Suprapubic skin (tissue), 4 donors: ENCODE results near the gene IFT43. TPM values are rescaled to one million over a fixed set of nuclear protein-coding genes. Genes with fewer than 3 reads are reported as not detected.

ENCODE experiments used
- DNase-seq, 2 donors: peaks; one replicate each; pipeline ENCODE4 v3.0.0-alpha.2; 2019; ENCODE audit warnings: low spot score in 2 of 2
- H3K27ac ChIP-seq: fragments of 200-600 bp; sonication (generic); one replicate; pipeline ENCODE4 v1.5.1; 2019
- H3K27me3 ChIP-seq: fragments of 200-600 bp; sonication (generic); one replicate; pipeline ENCODE4 v1.5.1; 2019
- H3K36me3 ChIP-seq: fragments of 200-600 bp; sonication (generic); one replicate; pipeline ENCODE4 v1.5.1; 2019
- H3K4me1 ChIP-seq: fragments of 200-600 bp; sonication (generic); one replicate; pipeline ENCODE4 v1.5.1; 2019
- H3K4me3 ChIP-seq: fragments of 200-600 bp; sonication (generic); one replicate; pipeline ENCODE4 v1.5.1; 2019; ENCODE audit warnings: mild to moderate bottlenecking
- H3K9me3 ChIP-seq: fragments of 200-600 bp; sonication (generic); one replicate; pipeline ENCODE4 v1.5.1; 2019
- EP300 ChIP-seq: sonication (generic); formaldehyde crosslinking; IDR thresholded peaks from one replicate; pipeline ENCODE4 v1.6.1; 2017; ENCODE audit warnings: antibody characterized with exemption
- POLR2A ChIP-seq, 2 donors: fragments of 450-650 bp; IDR thresholded peaks; one replicate each; pipeline ENCODE4 v1.6.1; 2017; ENCODE audit warnings: antibody characterized with exemption in 2 of 2, mild to moderate bottlenecking in 2 of 2, moderate library complexity in 2 of 2
- POLR2AphosphoS5 ChIP-seq, 3 donors: sonication (generic); formaldehyde crosslinking; IDR thresholded peaks; one replicate each; pipeline ENCODE4 v1.6.1; 2017; ENCODE audit warnings: antibody characterized with exemption in 3 of 3
- WGBS: methylation state at CpG from one replicate; pipeline ENCODE4 v1.1.5; 2018; 5-methylcytosine and 5-hydroxymethylcytosine counted together
- total RNA-seq, 4 donors: library from RNA; depleted of rRNA; stranded (reverse); fragments of >200 nt; gene quantifications; one replicate each; pipeline ENCODE4 v1.1.0, GENCODE V29; 2016
- TF ChIP-seq, protein P1 (sequence below), 2 donors: fragments of 200-600 bp in 1 of 2; fragments of 450-650 bp in 1 of 2; sonication (generic) in 1 of 2; IDR thresholded peaks; one replicate each; pipeline ENCODE4 v1.5.1; 2016 to 2019; ENCODE audit warnings: antibody characterized with exemption in 2 of 2, mild to moderate bottlenecking in 1 of 2, moderate library complexity in 1 of 2

IFT43 gene
- total RNA-seq, 4 donors from 2014 or later: 20.3 to 27.8 (median 22.0) TPM

DNA sequence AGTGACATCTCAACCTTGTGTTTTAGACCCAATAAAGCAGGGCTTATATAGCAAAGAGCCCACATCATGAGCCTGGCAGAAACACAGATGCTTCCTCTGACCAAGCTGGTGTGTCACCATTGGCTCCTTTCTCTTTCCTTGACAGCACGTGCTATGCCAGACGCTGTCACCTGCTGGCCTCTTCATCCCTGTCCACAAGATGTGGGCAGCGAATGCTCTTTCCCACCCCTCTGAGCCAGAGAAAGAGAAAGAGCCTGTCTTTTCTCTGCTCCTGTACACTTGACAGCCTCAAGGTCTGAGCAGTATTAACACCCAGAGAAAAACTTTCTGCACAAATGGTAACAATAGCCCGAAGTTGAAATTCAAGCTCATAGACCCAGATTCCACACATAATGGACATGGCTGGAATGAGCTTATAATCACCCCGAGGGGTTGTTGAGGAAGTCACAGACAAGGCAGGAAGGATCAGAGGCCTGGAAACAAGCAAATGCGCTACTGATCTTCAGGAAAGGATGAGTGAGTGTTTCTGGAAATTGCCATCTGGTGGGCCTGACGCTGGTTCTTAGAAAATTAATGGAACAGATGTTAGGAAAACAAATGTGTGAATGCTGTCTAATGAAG, 12.7 kb upstream of the IFT43 start:
- Histone ChIP-seq H3K4me3 (no peak overlapping the region), H3K4me1 (peaks cover 14% of the 10 kb centered on the region), H3K9me3 (no peaks in the 10 kb centered on the region), H3K27ac (no peak overlapping the region), H3K36me3 (peaks cover 3% of the 10 kb centered on the region), H3K27me3 (no peaks in the 10 kb centered on the region)
- WGBS: 67% methylated on average over 7 of the region's 7 CpGs
- TF ChIP-seq, protein P1, sequence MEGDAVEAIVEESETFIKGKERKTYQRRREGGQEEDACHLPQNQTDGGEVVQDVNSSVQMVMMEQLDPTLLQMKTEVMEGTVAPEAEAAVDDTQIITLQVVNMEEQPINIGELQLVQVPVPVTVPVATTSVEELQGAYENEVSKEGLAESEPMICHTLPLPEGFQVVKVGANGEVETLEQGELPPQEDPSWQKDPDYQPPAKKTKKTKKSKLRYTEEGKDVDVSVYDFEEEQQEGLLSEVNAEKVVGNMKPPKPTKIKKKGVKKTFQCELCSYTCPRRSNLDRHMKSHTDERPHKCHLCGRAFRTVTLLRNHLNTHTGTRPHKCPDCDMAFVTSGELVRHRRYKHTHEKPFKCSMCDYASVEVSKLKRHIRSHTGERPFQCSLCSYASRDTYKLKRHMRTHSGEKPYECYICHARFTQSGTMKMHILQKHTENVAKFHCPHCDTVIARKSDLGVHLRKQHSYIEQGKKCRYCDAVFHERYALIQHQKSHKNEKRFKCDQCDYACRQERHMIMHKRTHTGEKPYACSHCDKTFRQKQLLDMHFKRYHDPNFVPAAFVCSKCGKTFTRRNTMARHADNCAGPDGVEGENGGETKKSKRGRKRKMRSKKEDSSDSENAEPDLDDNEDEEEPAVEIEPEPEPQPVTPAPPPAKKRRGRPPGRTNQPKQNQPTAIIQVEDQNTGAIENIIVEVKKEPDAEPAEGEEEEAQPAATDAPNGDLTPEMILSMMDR (IDR thresholded peaks at IDR 0.05): no peak
- TF ChIP-seq EP300 (no peak), POLR2A (IDR thresholded peaks at IDR 0.05) (no peak), POLR2AphosphoS5 (IDR thresholded peaks at IDR 0.05) (no peak)
- no peak for DNase-seq

DNA sequence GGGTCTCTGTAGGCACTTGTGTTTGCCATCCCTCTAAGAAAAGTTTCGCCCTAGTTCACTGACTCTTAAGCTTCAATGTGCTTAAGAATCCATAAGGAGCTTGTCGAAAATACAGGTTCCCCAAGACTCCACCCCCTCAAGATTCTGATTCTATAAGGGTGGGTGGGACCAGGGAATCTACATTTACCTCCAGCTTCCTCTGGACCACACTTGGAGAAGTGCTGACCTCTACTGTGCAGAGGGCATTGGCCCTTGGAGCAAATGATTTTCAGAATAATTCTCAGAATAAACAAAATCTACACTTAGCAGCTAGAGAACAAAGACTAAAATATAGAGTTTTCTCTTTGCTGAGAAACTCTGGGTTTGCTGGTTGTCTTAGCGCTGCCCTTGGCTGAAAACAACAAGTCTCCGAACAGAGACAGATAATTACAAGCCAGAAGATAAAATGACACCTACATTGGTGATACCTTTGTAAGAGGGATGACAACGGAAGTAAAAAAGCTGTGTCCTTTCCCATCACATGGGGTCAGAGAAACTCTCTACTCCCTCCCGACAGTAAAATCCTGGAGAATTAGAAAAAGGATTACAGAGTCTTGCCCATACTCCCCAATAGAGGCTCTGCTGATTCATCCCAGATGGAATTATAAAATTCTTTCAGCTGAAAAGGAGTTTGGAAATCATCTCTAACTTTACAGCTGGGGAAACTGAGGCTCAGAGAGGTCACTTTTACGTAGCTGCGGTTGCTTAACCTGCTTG, 8.6 kb upstream of the IFT43 start:
- 71% methylated on average over 8 of the region's 8 CpGs for WGBS
- Histone ChIP-seq H3K27ac (no peak overlapping the region), H3K9me3 (no peaks in the 10 kb centered on the region), H3K36me3 (no peaks in the 10 kb centered on the region), H3K4me1 (peaks cover 37% of the 10 kb centered on the region), H3K27me3 (no peaks in the 10 kb centered on the region), H3K4me3 (no peak overlapping the region)
- no peak for DNase-seq
- TF ChIP-seq POLR2AphosphoS5 (IDR thresholded peaks at IDR 0.05): no peak
- no peak for TF ChIP-seq POLR2A (IDR thresholded peaks at IDR 0.05)
- no peak for TF ChIP-seq EP300
- TF ChIP-seq, protein P1 (IDR thresholded peaks at IDR 0.05): no peak

DNA sequence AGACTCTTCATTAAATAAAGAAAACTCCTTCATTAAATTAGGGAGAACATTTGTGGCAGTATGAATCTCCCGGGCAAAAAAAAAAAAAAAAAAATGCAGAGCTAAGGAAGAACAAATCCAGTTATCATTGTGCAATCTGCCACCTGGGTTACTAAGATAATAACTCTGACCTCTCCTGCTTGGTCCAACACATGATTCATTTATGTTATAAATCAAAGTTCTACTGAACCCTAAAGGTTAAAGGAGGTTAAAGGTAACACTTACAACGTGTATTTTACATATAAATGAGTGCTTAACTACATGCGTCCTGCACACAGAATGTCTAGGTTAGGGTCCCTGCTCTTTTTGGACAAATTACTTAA, 8.0 kb upstream of the IFT43 start:
- Histone ChIP-seq H3K4me1 (peaks cover 37% of the 10 kb centered on the region), H3K9me3 (no peaks in the 10 kb centered on the region), H3K27me3 (no peaks in the 10 kb centered on the region), H3K27ac (no peak overlapping the region), H3K36me3 (no peaks in the 10 kb centered on the region), H3K4me3 (no peak overlapping the region)
- 48% methylated on average over 3 of the region's 3 CpGs for WGBS
- DNase-seq: no peak
- no peak for TF ChIP-seq EP300
- TF ChIP-seq, protein P1 (IDR thresholded peaks at IDR 0.05): no peak
- TF ChIP-seq POLR2A (IDR thresholded peaks at IDR 0.05): no peak
- TF ChIP-seq POLR2AphosphoS5 (IDR thresholded peaks at IDR 0.05): no peak

DNA sequence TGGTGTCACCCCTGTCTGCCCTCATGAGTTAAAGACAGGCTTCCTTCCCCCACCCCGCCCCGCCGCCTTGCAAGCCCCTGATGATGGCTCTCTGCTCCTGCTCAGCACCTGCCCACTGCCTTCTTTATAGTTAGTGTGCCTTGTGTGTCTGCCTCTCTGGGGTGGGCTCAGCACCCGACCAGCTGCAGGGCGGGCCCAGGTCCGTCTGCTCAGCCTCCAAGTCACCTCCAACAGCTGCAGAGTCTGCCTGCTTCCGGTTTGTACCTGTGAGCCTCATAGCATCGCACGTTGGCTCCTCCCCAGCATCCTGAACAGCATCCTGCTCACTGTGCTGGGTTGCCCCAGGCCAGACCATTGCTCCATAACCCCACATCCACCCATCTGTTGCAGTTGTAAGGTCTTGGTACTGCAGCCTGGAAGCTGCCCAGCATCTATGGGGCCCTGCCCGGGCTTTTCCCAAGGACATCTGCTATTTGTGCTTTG, 7.3 kb upstream of the IFT43 start:
- no peak for DNase-seq
- 74% methylated on average over 7 of the region's 10 CpGs for WGBS
- Histone ChIP-seq H3K4me3 (no peak overlapping the region), H3K27me3 (no peaks in the 10 kb centered on the region), H3K27ac (no peak overlapping the region), H3K36me3 (no peaks in the 10 kb centered on the region), H3K4me1 (peaks cover 44% of the 10 kb centered on the region), H3K9me3 (no peaks in the 10 kb centered on the region)
- TF ChIP-seq, protein P1 (IDR thresholded peaks at IDR 0.05): no peak
- TF ChIP-seq POLR2AphosphoS5 (IDR thresholded peaks at IDR 0.05) (no peak), EP300 (no peak), POLR2A (IDR thresholded peaks at IDR 0.05) (no peak)

DNA sequence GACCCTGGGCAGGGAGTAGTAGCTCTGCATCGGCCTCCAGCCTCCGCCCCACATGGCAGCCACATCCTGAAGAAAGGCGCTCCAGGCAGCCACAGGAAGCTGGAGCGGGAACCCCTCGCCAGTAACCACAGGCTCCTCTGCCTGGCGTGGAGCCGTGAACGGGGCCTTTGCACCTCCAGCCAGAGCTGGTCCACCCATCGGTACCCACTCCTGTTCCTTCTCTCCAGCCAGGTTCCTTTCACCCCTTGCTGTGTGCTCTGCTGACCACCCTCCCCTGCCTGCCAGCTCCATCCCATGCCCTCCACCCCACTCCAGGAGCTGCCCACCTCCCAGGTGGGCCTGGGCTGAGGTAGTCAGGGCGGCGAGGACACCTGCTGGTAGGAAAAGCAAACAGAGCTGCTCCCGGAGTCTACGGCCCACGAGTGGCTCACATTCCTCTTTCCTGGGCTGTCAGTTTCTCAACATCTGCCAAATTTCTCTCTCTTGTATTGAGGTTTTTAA, 6.4 kb upstream of the IFT43 start:
- H3K4me1 ChIP-seq: peaks cover 48% of the 10 kb centered on the region
- no peaks in the 10 kb centered on the region for H3K36me3 ChIP-seq
- no peak overlapping the region for H3K27ac ChIP-seq
- no peak for TF ChIP-seq EP300
- no peak for TF ChIP-seq POLR2A (IDR thresholded peaks at IDR 0.05)
- TF ChIP-seq, protein P1 (IDR thresholded peaks at IDR 0.05): peak in 1 of 2 donors; percentile 38
- DNase-seq: no peak
- no peaks in the 10 kb centered on the region for H3K27me3 ChIP-seq
- 50% methylated on average over 14 of the region's 14 CpGs for WGBS
- H3K9me3 ChIP-seq: no peaks in the 10 kb centered on the region
- peak overlapping the region; percentile 83 for H3K4me3 ChIP-seq
